ENCODE results near the gene FSCN2.

- TF ChIP-seq POLR2A (IDR thresholded peaks at IDR 0.05) (no peak), CTCF (IDR thresholded peaks at IDR 0.05) (no peak)
These were observed 9.3 kb upstream of the FSCN2 start for GRCh38 chr17:81518785-81519283.

Data from breast epithelium (tissue), 3 donors.